NAMALWA (cell line): ENCODE data around the gene HAS3.
"Not testable (repeated sequence)": the region's sequence is repeated elsewhere in the genome, so short reads cannot be mapped to it uniquely, and the experiment has no call there.

Experiments used
- DNase-seq: peaks from one replicate; pipeline ENCODE4 v3.0.0-alpha.2; 2015; ENCODE audit warnings: low spot score

The HAS3 gene

GRCh38 chr16:69145658-69146057, 40.2 kb downstream of the HAS3 start:
- no peak for DNase-seq

GRCh38 chr16:69149621-69150020, 44.2 kb downstream of the HAS3 start:
- not testable (repeated sequence) for DNase-seq

- peak; percentile 82 for DNase-seq
Observed at GRCh38 chr16:69150146-69150865, 44.9 kb downstream of the HAS3 start.

- DNase-seq: no peak
Observed at GRCh38 chr16:69157196-69157595, 51.7 kb downstream of the HAS3 start.

GRCh38 chr16:69160192-69160591, 54.7 kb downstream of the HAS3 start:
- no peak for DNase-seq

GRCh38 chr16:69165584-69165983, 60.1 kb downstream of the HAS3 start:
- no peak for DNase-seq

- no peak for DNase-seq
Observed at GRCh38 chr16:69166221-69166833, 60.9 kb downstream of the HAS3 start.

- no peak for DNase-seq
Observed at GRCh38 chr16:69166946-69167930, 61.8 kb downstream of the HAS3 start.
